KMS-11 (cell line): ENCODE data around the gene RREB1.

Experiments used
- H2AFZ ChIP-seq: fragments of 200-600 bp; sonication (generic); 2 replicates; pipeline ENCODE4 v1.6.1; 2016; ENCODE audit warnings: antibody characterized with exemption, mixed run types, low read depth
- H3K27ac ChIP-seq: fragments of 200-600 bp; sonication (generic); 2 replicates; pipeline ENCODE4 v1.6.1; 2016; ENCODE audit warnings: mild to moderate bottlenecking, mixed run types
- H3K27me3 ChIP-seq: fragments of 200-600 bp; sonication (generic); 2 replicates; pipeline ENCODE4 v1.6.1; 2017; ENCODE audit warnings: mild to moderate bottlenecking, low read depth, mixed run types, moderate library complexity; ENCODE audit not compliant: insufficient read depth
- H3K36me3 ChIP-seq: fragments of 200-600 bp; sonication (generic); 2 replicates; pipeline ENCODE4 v1.6.1; 2017; ENCODE audit warnings: mild to moderate bottlenecking, mixed run types; ENCODE audit not compliant: insufficient read depth
- H3K4me1 ChIP-seq: fragments of 200-600 bp; sonication (generic); 2 replicates; pipeline ENCODE4 v1.6.1; 2016; ENCODE audit warnings: mild to moderate bottlenecking, low read depth, mixed run types; ENCODE audit not compliant: poor library complexity, severe bottlenecking
- H3K4me2 ChIP-seq: fragments of 200-600 bp; sonication (generic); 2 replicates; pipeline ENCODE4 v1.7.0; 2016; ENCODE audit warnings: mild to moderate bottlenecking, mixed run types
- H3K4me3 ChIP-seq: fragments of 200-600 bp; sonication (generic); IDR thresholded peaks from 2 replicates; pipeline ENCODE4 v1.6.1; 2017; ENCODE audit warnings: low read depth, low read length, mixed read lengths; ENCODE audit not compliant: insufficient read depth
- H3K79me2 ChIP-seq: fragments of 200-600 bp; sonication (generic); 2 replicates; pipeline ENCODE4 v1.6.1; 2016; ENCODE audit warnings: low read depth, mixed run types; ENCODE audit not compliant: insufficient read depth
- H3K9ac ChIP-seq: fragments of 200-600 bp; sonication (generic); 2 replicates; pipeline ENCODE4 v1.6.1; 2016; ENCODE audit warnings: mild to moderate bottlenecking, mixed run types
- H4K20me1 ChIP-seq: fragments of 200-600 bp; sonication (generic); 2 replicates; pipeline ENCODE4 v1.6.1; 2016; ENCODE audit warnings: mild to moderate bottlenecking, mixed run types; ENCODE audit not compliant: insufficient read depth
- CTCF ChIP-seq: fragments of 200-600 bp; sonication (generic); conservative IDR thresholded peaks from 2 replicates; pipeline ENCODE4 v1.6.1; 2017; ENCODE audit warnings: low read depth, mild to moderate bottlenecking, antibody characterized with exemption, low read length, moderate library complexity, mixed read lengths

Gene RREB1

DNA sequence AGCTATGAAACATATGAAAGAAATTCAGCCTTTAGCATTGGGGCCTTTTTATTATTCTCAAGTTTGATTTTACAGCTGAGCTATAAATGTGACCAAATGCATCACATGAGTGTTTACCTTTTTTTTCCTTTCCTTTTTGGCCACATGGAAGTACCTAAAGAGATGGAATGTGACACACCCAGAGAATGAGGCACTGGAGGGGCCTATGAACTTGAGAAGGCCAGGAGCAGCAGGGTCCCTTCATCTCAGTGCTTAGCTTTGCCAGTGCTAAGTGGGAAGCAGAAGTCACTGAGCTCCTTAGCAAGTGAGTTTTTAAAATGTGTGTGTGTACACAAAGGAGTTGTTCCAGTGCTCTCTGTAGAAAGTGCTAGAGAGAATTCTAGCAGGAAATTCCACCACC, 44.7 kb downstream of the RREB1 start:
- Histone ChIP-seq H3K27ac (no peak overlapping the region), H2AFZ (no peak overlapping the region), H3K4me3 (no peak overlapping the region), H4K20me1 (no peaks in the 10 kb centered on the region), H3K27me3 (no peaks in the 10 kb centered on the region), H3K79me2 (peaks cover 81% of the 10 kb centered on the region), H3K4me2 (no peak overlapping the region; the same call in 1 of the 2 replicates), H3K4me1 (peaks cover 82% of the 10 kb centered on the region), H3K36me3 (no peaks in the 10 kb centered on the region), H3K9ac (no peak overlapping the region)
- no peak for TF ChIP-seq CTCF

- Histone ChIP-seq H4K20me1 (no peaks in the 10 kb centered on the region), H3K4me1 (peaks cover 88% of the 10 kb centered on the region), H3K27ac (no peak overlapping the region)
Observed at GRCh38 chr6:7153789-7154188, 46.0 kb downstream of the RREB1 start.

GRCh38 chr6:7154341-7155139, 46.8 kb downstream of the RREB1 start:
- Histone ChIP-seq H3K4me1 (peaks cover 90% of the 10 kb centered on the region), H3K9ac (no peak overlapping the region), H3K4me3 (no peak overlapping the region), H3K36me3 (no peaks in the 10 kb centered on the region), H4K20me1 (no peaks in the 10 kb centered on the region), H3K4me2 (peak overlapping the region; percentile 58; the same call in 1 of the 2 replicates), H3K27me3 (no peaks in the 10 kb centered on the region), H3K79me2 (peaks cover 75% of the 10 kb centered on the region), H3K27ac (peak overlapping the region; percentile 71; the same call in 1 of the 2 replicates), H2AFZ (no peak overlapping the region)
- TF ChIP-seq CTCF = no peak

More at GRCh38 chr6:7153789-7154188, 46.0 kb downstream of the RREB1 start:
- Histone ChIP-seq H3K36me3 (no peaks in the 10 kb centered on the region), H2AFZ (no peak overlapping the region), H3K9ac (no peak overlapping the region), H3K27me3 (no peaks in the 10 kb centered on the region), H3K4me2 (0 out of 2 replicates have a peak overlapping the region, but pooled peaks have one; percentile 58), H3K4me3 (no peak overlapping the region), H3K79me2 (peaks cover 76% of the 10 kb centered on the region)
- TF ChIP-seq CTCF = no peak

DNA sequence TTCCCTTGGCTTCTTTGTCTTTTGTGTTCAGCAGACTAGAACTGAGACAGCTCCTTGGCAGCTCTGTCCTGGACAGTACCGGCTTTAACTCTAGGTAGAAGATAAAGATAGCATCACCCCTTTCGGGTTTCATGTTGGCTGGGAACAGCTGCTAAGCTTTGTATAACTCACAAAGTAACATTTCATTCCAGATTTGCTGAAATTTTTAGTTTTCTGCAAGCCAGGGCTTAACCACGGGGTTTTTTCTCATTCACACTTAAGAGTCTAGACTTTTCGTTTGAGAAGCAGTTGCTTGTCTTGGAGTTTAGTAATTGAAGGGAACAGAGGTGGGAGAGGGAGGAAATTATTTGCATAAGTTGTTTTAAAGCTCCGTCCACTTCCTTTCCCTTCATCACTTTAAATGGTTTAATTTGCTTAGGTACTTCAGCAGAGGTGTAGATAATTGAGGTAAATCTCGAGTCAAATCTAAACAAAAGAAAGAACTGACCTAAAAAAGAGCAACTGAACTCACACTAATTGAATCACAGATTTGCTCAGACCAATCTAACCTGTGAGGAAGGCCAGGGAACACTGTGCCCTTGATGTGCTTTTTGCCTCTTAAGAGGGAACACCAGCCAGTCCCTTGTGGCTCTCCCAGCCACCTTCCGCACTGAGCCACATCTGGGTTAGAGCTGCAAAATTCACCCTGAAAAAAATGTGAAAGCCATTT, 48.3 kb downstream of the RREB1 start:
- TF ChIP-seq CTCF = no peak
- peak overlapping the region; percentile 58 for H3K4me2 ChIP-seq
- no peaks in the 10 kb centered on the region for H3K36me3 ChIP-seq
- no peaks in the 10 kb centered on the region for H4K20me1 ChIP-seq
- H3K79me2 ChIP-seq = peaks cover 63% of the 10 kb centered on the region
- H3K4me1 ChIP-seq = peaks cover 99% of the 10 kb centered on the region
- peak overlapping the region; percentile 71 for H3K27ac ChIP-seq
- no peak overlapping the region; the same call in 1 of the 2 replicates for H3K9ac ChIP-seq
- no peak overlapping the region for H3K4me3 ChIP-seq
- H2AFZ ChIP-seq = peak overlapping the region; percentile 10; the same call in 1 of the 2 replicates
- no peaks in the 10 kb centered on the region for H3K27me3 ChIP-seq
